ENCODE data around the gene DEFB132.

- TF ChIP-seq POLR2AphosphoS5 (IDR thresholded peaks at IDR 0.05) (no peak), CTCF (IDR thresholded peaks at IDR 0.05) (no peak), EP300 (IDR thresholded peaks at IDR 0.05) (no peak), POLR2A (IDR thresholded peaks at IDR 0.05) (no peak)
These were observed 40.3 kb upstream of the DEFB132 start for GRCh38 chr20:217266-217665.

All from suprapubic skin (tissue), 4 donors.